AG09319 (cell line): ENCODE results near the gene SLC9A3.

Experiments
- DNase-seq: peaks from one replicate; pipeline ENCODE4 v3.0.0-alpha.2; 2010; ENCODE audit warnings: low read depth; ENCODE audit errors: extremely low read depth
- CTCF ChIP-seq: IDR thresholded peaks from 2 replicates; pipeline ENCODE4 v1.5.1; 2011; ENCODE audit warnings: low read depth, mild to moderate bottlenecking, inconsistent platforms, low read length, moderate library complexity

The SLC9A3 gene

GRCh38 chr5:421901-422300 is 102.3 kb downstream of the SLC9A3 start:
- no peak for TF ChIP-seq CTCF

GRCh38 chr5:421287-421880 is 102.9 kb downstream of the SLC9A3 start:
- no peak for TF ChIP-seq CTCF

More at GRCh38 chr5:421901-422300, 102.3 kb downstream of the SLC9A3 start:
- DNase-seq, result no peak

GRCh38 chr5:420632-421286 is 103.5 kb downstream of the SLC9A3 start:
- DNase-seq, result no peak

More at GRCh38 chr5:421287-421880, 102.9 kb downstream of the SLC9A3 start:
- no peak for DNase-seq

More at GRCh38 chr5:420632-421286, 103.5 kb downstream of the SLC9A3 start:
- no peak for TF ChIP-seq CTCF
